Amniotic epithelial cell (primary cell): Measurements from ENCODE around the gene FAM240A.
A peak's percentile ranks its signal among the peaks of the same experiment; 100 is the strongest.
"Not testable (repeated sequence)": the region's sequence is repeated elsewhere in the genome, so short reads cannot be mapped to it uniquely, and the experiment has no call there.

Source experiments
- DNase-seq: peaks from one replicate; pipeline ENCODE4 v3.0.0-alpha.2; 2010; ENCODE audit warnings: low read depth

The FAM240A gene

DNA sequence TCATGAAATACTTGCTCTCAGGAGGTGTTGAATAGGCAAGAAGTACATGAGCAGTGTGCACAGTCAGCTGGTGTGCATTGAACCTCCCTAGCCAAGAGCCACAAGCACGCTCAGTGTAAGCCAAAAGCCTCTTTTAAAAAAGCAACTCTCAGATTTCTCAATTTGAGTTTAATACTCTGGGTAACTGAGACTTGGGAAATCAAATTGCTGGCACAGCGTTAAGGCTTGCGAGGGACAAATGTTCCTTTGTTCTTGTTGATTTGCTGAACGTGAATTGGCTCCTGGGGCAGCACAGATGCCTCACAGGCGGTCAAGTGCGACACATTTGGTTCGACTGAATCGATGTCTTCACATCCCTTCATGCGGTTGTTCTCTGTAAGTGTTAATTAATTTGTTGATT, at the start of gene FAM240A:
Gene FAM240A (plus strand): TSS at position 202 of the 400 bp plus-strand sequence. CDS start 159 bp downstream, at position 361.
- no peak for DNase-seq

DNA sequence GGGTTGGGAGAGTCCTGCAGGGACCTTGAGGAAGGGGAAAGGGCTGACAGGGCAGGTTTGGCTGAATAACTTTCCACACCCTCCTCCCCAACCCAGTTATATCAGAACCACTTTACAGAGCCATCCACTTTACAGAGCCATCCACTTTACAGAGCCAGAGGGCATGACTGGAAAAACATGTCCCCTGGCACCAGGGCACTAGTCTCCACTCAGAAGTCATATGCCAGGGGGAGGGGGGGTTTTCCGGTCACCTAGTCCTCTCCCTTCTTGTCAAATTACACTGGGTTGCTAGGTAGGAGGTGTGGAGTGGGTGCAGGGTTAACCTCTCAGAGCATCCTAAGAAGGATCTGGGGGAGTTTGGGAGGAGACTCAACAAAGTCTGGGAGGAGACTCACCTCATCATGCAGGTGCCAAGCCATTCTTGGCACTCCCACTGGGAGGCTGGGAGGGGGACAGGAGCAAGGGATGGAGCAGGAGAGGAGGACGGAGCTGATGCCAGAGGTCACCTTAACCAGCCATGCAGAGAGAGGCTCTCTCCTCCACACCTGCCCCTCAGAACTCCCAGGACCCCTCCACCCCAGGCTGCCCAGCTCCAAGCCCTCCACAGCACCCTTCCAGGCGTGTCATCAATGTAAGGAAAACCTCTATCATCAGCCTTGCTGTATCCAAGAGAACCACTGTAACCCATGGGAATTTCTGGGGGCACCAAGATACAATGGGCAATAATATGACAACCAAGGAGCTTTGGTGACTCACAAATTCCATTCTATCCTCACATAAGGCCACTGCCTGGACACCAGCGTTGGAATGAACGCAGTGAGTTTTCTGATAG, 47.9 kb upstream of the FAM240A start:
- DNase-seq = no peak

DNA sequence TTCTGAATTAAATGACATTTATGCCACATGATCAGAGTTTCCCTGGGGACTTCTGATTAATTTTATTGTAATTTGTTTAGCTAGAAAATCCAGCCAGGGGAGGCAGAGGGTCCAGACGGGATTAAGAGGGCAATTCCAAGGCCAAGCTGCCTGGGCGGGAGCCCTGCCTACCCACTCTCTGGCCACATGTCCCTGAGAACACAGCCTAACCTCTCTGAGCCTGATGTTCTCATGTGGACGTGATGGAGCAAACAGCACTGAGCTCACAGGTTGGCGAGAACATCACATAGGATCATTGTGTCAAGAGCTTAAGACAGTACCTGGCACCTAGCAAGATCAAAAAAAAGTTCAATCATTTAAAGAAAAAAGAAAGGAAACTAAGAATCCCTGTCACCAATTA, 47.2 kb upstream of the FAM240A start:
- DNase-seq = no peak

GRCh38 chr3:46565607-46566039, 46.7 kb upstream of the FAM240A start:
- DNase-seq = no peak

- peak; percentile 80 for DNase-seq
Observed at GRCh38 chr3:46566040-46566641, 46.2 kb upstream of the FAM240A start, which contains the start of gene LRRC2. LRRC2 (minus strand) TSS chr3:46566302; CDS start chr3:46551591, 14,711 bp downstream.

- no peak for DNase-seq
Observed at GRCh38 chr3:46571684-46572083, 40.6 kb upstream of the FAM240A start.

DNA sequence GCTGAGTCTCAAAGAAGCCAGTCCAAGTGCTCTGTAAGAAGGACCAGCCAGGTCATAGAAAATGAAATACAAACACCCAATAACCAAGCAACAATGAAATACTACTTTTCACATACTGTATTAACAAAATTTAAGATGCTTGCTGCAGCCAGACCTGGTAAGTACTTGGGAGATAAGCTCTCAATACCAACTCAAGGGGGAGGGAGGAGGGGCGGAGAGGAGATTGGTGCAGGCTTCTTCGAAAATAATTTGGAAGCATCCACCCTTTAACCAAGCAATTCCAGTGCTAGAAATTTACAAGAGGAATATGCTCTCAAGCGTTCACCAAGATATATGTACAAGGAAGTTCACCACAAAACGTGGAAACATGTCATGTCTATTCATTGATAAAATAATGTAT, 38.6 kb upstream of the FAM240A start:
- no peak for DNase-seq

DNA sequence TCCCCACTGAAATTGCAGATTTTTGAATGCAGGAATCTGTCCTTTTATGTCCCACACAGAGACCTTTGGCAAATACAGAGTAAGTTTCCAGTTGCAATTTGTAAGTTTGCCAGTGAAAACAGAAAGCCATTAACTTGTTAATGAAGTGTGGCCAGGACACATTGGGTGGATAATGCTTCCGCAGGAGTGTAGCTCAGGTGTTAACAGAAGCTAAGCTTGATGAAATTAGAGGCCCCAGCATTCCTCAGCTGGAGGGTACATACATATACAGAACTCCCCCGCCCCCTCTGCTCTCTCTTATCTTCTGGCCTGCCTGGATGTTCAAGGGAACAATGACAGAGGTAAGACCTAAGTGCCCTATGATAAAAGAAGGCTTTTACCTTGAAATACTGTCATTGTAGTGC, 38.1 kb upstream of the FAM240A start:
- no peak for DNase-seq

DNA sequence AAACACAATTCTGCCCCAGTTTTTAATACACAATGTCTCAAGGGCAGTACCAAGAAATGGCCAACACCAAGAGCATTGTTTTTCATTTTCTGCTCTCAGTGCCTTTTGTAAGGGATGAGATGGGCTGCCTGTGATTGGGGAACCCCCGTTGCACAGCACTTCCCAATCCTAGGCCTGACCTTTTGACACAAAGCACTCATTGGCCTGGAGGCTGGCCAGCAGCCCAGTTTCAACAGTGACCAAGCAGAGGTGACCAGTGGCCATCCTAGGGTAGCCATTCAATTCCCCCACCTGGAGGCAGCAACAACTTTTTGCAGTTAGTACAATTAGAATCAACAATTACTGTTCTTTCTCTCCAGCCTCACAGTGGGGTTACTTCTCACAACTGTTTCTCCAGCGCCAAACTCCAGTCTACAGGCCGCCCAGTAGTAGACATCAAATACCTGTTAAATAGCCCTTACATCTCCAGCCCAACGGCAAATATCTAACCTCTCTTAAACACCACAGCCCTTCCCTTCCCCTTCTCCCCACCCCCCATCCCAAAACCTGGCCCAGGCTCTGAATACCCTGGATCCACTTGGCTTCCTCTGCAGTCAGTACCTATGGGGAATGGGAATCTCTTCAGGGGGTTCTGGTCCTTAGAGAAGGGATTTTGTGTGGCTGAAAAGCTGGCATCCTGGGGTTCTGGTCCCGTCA, 37.3 kb upstream of the FAM240A start:
- no peak for DNase-seq

DNA sequence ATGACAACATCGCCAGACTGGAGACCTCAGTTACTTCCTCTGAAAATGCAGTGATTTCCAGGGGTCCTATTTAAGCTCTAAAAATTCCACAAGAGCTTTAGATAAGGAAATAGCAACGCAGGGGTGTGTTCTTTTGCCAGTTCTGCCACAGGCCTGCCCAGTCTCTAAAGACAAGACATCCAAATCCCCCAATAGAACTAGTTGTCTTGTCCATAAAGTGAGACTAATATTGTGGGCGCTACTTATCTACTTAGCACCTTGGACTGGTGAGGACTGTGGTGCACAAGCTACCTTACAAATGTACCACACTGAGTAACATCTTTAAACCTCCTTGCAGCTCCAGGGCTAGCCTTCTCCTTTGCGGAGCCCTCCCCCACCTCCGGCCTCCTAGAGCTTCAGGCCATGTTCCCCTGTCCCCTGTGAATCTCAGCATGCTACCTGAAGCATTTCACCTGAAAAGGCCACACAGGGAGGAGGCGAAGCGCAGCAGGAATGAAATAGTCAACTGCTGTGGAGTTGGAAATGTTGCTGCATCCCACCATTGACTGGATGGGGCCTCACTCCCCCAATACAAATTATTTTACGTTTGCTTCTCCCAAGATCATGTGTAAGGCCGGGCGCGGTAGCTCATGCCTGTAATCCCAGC, 36.6 kb upstream of the FAM240A start:
- DNase-seq = no peak

DNA sequence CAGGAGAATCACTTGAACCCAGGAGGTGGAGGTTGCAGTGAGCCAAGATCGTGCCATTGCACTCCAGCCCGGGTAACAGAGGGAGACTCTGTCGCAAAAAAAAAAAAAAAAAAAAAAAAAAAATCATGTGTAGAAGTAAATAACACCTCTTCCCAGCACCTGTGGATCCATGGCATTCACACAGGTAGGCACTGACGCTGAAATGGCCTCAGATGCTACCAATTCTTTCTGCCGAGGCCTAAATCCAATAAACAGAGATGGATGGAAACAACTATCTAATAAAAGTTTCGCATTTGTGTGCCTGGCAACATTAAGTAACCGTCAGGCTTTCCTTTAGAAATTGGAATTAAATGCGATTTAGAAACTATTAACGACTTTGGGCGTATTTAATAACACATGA, 35.9 kb upstream of the FAM240A start:
- no peak for DNase-seq

- DNase-seq = no peak
Observed at GRCh38 chr3:46576879-46577278, 35.4 kb upstream of the FAM240A start.

- not testable (repeated sequence) for DNase-seq
Observed at GRCh38 chr3:46577580-46578249, 34.6 kb upstream of the FAM240A start.

GRCh38 chr3:46578973-46579755, 33.2 kb upstream of the FAM240A start:
- DNase-seq = no peak

DNA sequence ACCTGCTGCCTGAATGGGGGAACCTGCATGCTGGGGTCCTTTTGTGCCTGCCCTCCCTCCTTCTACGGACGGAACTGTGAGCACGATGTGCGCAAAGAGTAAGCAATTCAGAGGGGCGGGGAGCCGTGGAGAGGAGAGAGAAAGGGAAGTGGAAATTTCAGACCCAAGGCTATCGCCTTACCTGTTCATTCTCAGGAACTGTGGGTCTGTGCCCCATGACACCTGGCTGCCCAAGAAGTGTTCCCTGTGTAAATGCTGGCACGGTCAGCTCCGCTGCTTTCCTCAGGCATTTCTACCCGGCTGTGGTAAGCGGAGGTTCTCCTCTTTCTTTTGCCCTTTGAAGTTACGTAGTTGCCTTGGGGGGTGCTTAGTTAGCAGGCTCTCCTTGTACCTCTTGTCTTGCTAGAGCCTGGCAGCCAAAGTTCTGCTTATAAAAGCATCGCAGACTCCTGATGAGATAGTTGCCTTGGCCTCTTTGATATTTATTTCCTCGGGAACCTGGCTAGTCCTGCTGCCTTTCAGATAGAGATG, 32.5 kb upstream of the FAM240A start:
- DNase-seq = no peak

GRCh38 chr3:46580675-46581074, 31.6 kb upstream of the FAM240A start:
- no peak for DNase-seq

- no peak for DNase-seq
Observed at GRCh38 chr3:46584598-46585467, 27.5 kb upstream of the FAM240A start.

GRCh38 chr3:46585799-46586693, 26.3 kb upstream of the FAM240A start:
- DNase-seq = no peak
